Thoracic aorta (tissue), 2 donors: ENCODE results near the gene PEA15. TPM values are rescaled to one million over a fixed set of nuclear protein-coding genes. Genes with fewer than 3 reads are reported as not detected.

Experiments
- ATAC-seq: fragments of 150-250 bp; one replicate; pipeline ENCODE4 v1.8.0; 2017; ENCODE audit warnings: low read depth; ENCODE audit not compliant: insufficient number of reproducible peaks, low FRiP score
- DNase-seq: peaks from one replicate; pipeline ENCODE4 v3.0.0-alpha.2; 2020; ENCODE audit warnings: low spot score
- H3K27ac ChIP-seq, 2 donors: fragments of 200-600 bp; sonication (generic); 1 replicate in 1 of 2; 2 replicates in 1 of 2; pipeline ENCODE4 v1.5.1; 2016; ENCODE audit warnings: mild to moderate bottlenecking in 2 of 2, moderate library complexity in 2 of 2
- H3K27me3 ChIP-seq: fragments of 200-600 bp; sonication (generic); replicated peaks from 2 replicates; pipeline ENCODE4 v1.6.0; 2016; ENCODE audit warnings: mild to moderate bottlenecking; ENCODE audit not compliant: insufficient read depth
- H3K36me3 ChIP-seq: fragments of 200-600 bp; sonication (generic); one replicate; pipeline ENCODE4 v1.5.1; 2016
- H3K4me1 ChIP-seq, 2 donors: fragments of 200-600 bp; sonication (generic); 1 replicate in 1 of 2; 2 replicates in 1 of 2; pipeline versions ENCODE4 v1.5.1 to v1.6.0; 2016; ENCODE audit warnings: low read depth in 2 of 2, mild to moderate bottlenecking in 1 of 2; ENCODE audit not compliant: control insufficient read depth in 1 of 2
- H3K4me3 ChIP-seq: fragments of 200-600 bp; sonication (generic); 2 replicates; pipeline ENCODE4 v1.5.1; 2016; ENCODE audit warnings: mild to moderate bottlenecking
- H3K9me3 ChIP-seq: fragments of 200-600 bp; sonication (generic); 2 replicates; pipeline ENCODE4 v1.5.1; 2016
- CTCF ChIP-seq: fragments of 200-600 bp; sonication (generic); IDR thresholded peaks from one replicate; pipeline ENCODE4 v1.5.1; 2019; ENCODE audit warnings: antibody characterized with exemption
- total RNA-seq, 2 donors: library from RNA; depleted of rRNA; stranded (reverse); fragments of >200 nt; gene quantifications; one replicate each; pipeline versions ENCODE4 v1.1.0 to v1.2.3, GENCODE V29; 2016

The PEA15 gene
- total RNA-seq, 2 donors from 2014 or later: 131 to 194 TPM

DNA sequence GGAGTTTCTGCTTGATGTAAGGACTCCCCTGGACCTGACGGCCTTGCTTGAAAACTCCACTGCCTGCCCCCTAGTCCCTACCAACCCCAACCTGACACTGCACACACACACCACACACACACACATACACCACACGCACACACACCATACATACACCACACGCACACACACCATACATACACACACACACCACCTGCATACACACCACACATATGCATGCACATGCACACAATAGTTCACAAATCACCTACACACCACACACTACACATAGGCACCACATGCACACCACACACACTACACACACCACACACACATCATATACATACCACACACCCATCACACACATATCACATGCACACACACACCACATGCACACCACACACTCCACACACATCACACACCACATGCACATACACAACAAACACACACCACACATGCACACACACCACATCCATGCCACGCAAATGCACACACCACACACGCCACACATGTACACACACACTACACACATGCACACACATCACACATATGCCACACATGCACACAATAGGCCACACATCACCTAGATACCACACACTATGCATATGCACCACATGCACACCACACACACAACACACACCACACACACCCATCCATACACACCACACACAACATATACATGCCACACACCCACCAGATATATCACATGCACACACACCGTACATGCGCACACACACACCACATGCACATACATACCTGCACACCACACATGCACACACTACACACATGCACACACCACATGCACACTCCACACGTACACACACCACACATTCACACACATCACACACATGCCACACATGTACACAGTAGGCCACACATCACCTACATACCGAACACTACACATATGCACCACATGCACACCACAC, 11.1 kb upstream of the PEA15 start:
- Histone ChIP-seq H3K4me3 (no peak overlapping the region), H3K27ac (no peak overlapping the region), H3K27me3 (no peaks in the 10 kb centered on the region), H3K36me3 (no peaks in the 10 kb centered on the region), H3K9me3 (no peaks in the 10 kb centered on the region), H3K4me1 (peaks cover 12 to 42% of the 10 kb centered on the region in 2 donors)
- ATAC-seq (no peak), DNase-seq (no peak)
- TF ChIP-seq CTCF: no peak

- no peak for DNase-seq
- no peaks in the 10 kb centered on the region for H3K27me3 ChIP-seq
- no peak overlapping the region for H3K4me3 ChIP-seq
- H3K4me1 ChIP-seq: peaks cover 12 to 35% of the 10 kb centered on the region in 2 donors
- H3K27ac ChIP-seq: no peak overlapping the region
- H3K9me3 ChIP-seq: no peaks in the 10 kb centered on the region
- no peak for TF ChIP-seq CTCF
- H3K36me3 ChIP-seq: no peaks in the 10 kb centered on the region
- no peak for ATAC-seq
Measured at GRCh38 chr1:160194737-160195059, 10.5 kb upstream of the PEA15 start.

- ATAC-seq: no peak
- no peak overlapping the region for H3K4me3 ChIP-seq
- H3K4me1 ChIP-seq: peaks cover 6 to 21% of the 10 kb centered on the region in 2 donors
- no peaks in the 10 kb centered on the region for H3K36me3 ChIP-seq
- no peak overlapping the region for H3K27ac ChIP-seq
- DNase-seq: no peak
- no peak for TF ChIP-seq CTCF
- H3K27me3 ChIP-seq: no peaks in the 10 kb centered on the region
- H3K9me3 ChIP-seq: no peaks in the 10 kb centered on the region
Measured at GRCh38 chr1:160196143-160196542, 9.0 kb upstream of the PEA15 start.

GRCh38 chr1:160197231-160197630, 8.0 kb upstream of the PEA15 start:
- H3K4me1 ChIP-seq: peaks cover 6 to 15% of the 10 kb centered on the region in 2 donors
- DNase-seq: no peak
- ATAC-seq: no peak
- H3K36me3 ChIP-seq: no peaks in the 10 kb centered on the region
- H3K4me3 ChIP-seq: no peak overlapping the region
- no peaks in the 10 kb centered on the region for H3K27me3 ChIP-seq
- no peak overlapping the region for H3K27ac ChIP-seq
- H3K9me3 ChIP-seq: no peaks in the 10 kb centered on the region
- TF ChIP-seq CTCF: no peak

- Histone ChIP-seq H3K4me1 (peaks cover 4 to 9% of the 10 kb centered on the region in 2 donors), H3K4me3 (no peak overlapping the region), H3K27ac (no peak overlapping the region), H3K27me3 (no peaks in the 10 kb centered on the region), H3K9me3 (no peaks in the 10 kb centered on the region), H3K36me3 (no peaks in the 10 kb centered on the region)
- DNase-seq: no peak
- no peak for ATAC-seq
- TF ChIP-seq CTCF: no peak
Measured at GRCh38 chr1:160200786-160201185, 4.4 kb upstream of the PEA15 start.
